T-helper 1 cell treated with Interleukin-12 subunit alpha and Interleukin-12 subunit beta and Interleukin-4 antibody, amounts not matched to agents 30 μg/mL and 1 μg/mL, for 36 hours (primary cell): ENCODE measurements around the gene LCP1.
A peak's percentile ranks its signal among the peaks of the same experiment; 100 is the strongest.

Experiments used
- H3K27ac Mint-ChIP-seq: one replicate; pipeline ENCODE4 v1.8.0; 2021; ENCODE audit warnings: mild to moderate bottlenecking, mixed read lengths
- H3K27me3 Mint-ChIP-seq: one replicate; pipeline ENCODE4 v1.8.0; 2021; ENCODE audit warnings: low read depth, mixed read lengths
- H3K36me3 Mint-ChIP-seq: one replicate; pipeline ENCODE4 v1.8.0; 2021; ENCODE audit warnings: low read depth, mixed read lengths
- H3K4me1 Mint-ChIP-seq: one replicate; pipeline ENCODE4 v1.8.0; 2021; ENCODE audit warnings: low read depth, mixed read lengths
- H3K4me3 Mint-ChIP-seq: one replicate; pipeline ENCODE4 v1.8.0; 2021; ENCODE audit warnings: mild to moderate bottlenecking, moderate library complexity, mixed read lengths
- H3K9me3 Mint-ChIP-seq: one replicate; pipeline ENCODE4 v1.8.0; 2021; ENCODE audit warnings: mixed read lengths

The LCP1 gene

GRCh38 chr13:46158983-46159382 is 23.0 kb downstream of the LCP1 start:
- no peaks in the 10 kb centered on the region for H3K9me3 Mint-ChIP-seq
- peaks cover 58% of the 10 kb centered on the region for H3K36me3 Mint-ChIP-seq
- no peak overlapping the region for H3K4me3 Mint-ChIP-seq
- peaks cover 46% of the 10 kb centered on the region for H3K4me1 Mint-ChIP-seq
- H3K27ac Mint-ChIP-seq = peak overlapping the region; percentile 92
- no peaks in the 10 kb centered on the region for H3K27me3 Mint-ChIP-seq

GRCh38 chr13:46158222-46158621 is 23.8 kb downstream of the LCP1 start:
- H3K4me1 Mint-ChIP-seq = peaks cover 47% of the 10 kb centered on the region
- no peak overlapping the region for H3K4me3 Mint-ChIP-seq
- H3K9me3 Mint-ChIP-seq = no peaks in the 10 kb centered on the region
- H3K27me3 Mint-ChIP-seq = no peaks in the 10 kb centered on the region
- H3K36me3 Mint-ChIP-seq = peaks cover 62% of the 10 kb centered on the region
- no peak overlapping the region for H3K27ac Mint-ChIP-seq

- Mint-ChIP-seq H3K27ac (no peak overlapping the region), H3K9me3 (no peaks in the 10 kb centered on the region), H3K4me1 (peaks cover 32% of the 10 kb centered on the region), H3K4me3 (no peak overlapping the region), H3K27me3 (no peaks in the 10 kb centered on the region), H3K36me3 (peaks cover 74% of the 10 kb centered on the region)
These were observed 27.7 kb downstream of the LCP1 start for GRCh38 chr13:46154136-46154801.

DNA sequence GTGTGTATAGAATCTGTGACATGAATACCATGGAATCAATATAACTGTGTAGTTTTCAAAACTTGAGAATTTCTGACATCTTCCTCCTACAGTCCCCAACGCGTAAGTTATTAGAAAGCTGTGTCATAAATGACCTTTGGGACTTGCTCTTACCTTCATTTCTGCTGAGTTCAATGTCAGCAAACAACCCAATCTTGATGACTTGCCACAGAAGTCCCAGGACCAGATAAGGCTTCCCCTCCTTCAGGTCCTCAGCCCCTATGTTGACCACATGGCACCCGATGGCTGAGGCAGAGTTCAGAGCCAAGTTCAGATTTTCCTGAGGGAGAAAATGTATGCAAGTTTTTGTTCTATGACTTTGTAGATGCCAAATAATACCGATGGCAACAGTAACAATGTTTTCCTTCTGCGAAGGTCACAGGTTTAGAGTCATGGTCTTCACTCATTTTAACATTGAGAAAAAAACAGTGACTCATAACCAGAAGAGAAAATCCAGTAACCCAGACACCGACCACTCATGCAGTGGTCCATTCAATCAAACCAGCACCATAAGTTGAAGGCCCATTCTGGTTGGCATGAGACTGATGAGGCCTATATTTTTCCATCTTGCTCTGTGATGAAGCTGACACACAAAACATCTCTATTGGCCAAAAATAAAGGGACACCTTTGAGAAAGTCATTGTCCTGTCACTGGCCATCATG is 29.2 kb downstream of the LCP1 start:
- peak overlapping the region; percentile 52 for H3K27ac Mint-ChIP-seq
- peaks cover 27% of the 10 kb centered on the region for H3K4me1 Mint-ChIP-seq
- no peak overlapping the region for H3K4me3 Mint-ChIP-seq
- H3K27me3 Mint-ChIP-seq = no peaks in the 10 kb centered on the region
- peaks cover 66% of the 10 kb centered on the region for H3K36me3 Mint-ChIP-seq
- no peaks in the 10 kb centered on the region for H3K9me3 Mint-ChIP-seq

DNA sequence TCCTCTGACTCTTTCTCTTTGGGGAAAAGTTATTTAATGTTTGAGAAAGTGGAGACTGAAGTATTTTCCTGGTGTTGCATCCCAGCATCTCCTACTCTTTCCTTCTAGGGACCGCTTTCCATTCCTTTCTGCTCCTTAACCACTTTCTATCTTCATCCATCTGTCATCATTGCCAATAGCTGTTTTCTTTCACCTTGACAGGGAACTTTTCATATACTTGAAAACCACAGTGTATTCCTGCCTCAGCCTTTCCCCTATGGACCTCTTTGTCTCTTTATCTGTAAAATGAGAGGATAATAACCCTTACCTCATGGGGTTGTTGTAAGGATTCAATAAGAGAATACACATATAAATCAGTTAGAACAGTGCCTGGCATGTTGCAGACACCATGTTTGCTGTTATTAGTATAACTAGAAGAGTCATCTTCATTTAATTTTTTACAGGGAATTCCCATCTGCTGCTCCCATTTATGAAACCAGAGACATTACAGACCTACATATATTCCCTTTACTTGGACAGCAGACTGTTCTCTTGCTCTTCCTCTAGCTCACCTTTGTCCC is 31.8 kb downstream of the LCP1 start:
- Mint-ChIP-seq H3K4me1 (peaks cover 25% of the 10 kb centered on the region), H3K9me3 (no peaks in the 10 kb centered on the region), H3K27ac (peak overlapping the region; percentile 12), H3K27me3 (no peaks in the 10 kb centered on the region), H3K36me3 (peaks cover 72% of the 10 kb centered on the region), H3K4me3 (no peak overlapping the region)

DNA sequence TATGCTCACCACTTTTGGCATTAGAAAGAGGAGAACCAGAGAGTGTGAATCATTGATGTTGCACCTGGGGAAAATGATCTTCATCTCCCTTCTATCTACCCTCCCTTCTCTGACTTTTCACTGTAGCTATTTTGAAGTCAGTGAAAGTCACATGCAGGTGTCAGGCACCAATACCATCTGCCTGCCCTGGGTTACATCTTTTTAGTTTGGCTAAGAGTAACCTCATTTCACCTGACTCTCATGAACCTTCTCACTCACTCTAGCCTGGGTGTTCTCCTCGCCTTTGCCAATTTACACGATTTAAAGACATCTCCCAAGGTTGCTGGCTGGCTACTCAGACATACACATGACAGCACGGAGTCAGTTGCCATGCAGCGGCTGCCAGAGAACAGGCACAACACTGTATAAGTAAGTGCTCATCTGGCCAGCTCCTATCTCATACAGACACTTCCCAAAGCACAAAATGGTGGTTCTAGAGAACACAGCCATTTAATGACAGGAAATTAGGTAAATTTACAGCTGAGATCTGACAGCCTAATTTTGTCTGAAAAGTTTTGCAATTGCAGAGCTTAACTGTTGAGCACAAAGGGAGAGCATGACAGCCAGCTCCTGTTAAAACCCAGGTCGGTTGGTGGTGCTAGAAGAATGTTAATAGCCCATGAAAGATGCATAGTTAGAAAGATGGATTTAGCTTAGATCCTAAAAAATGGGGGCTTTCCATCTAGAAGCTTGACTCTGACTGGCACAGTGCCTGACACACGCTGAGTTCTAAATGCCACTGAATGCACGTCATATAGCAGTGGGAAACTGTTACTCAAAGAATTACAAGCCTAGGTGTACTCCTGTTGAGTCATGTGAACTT is 32.5 kb downstream of the LCP1 start:
- Mint-ChIP-seq H3K27me3 (no peaks in the 10 kb centered on the region), H3K4me3 (no peak overlapping the region), H3K27ac (peak overlapping the region; percentile 33), H3K36me3 (peaks cover 72% of the 10 kb centered on the region), H3K9me3 (no peaks in the 10 kb centered on the region), H3K4me1 (peaks cover 25% of the 10 kb centered on the region)

DNA sequence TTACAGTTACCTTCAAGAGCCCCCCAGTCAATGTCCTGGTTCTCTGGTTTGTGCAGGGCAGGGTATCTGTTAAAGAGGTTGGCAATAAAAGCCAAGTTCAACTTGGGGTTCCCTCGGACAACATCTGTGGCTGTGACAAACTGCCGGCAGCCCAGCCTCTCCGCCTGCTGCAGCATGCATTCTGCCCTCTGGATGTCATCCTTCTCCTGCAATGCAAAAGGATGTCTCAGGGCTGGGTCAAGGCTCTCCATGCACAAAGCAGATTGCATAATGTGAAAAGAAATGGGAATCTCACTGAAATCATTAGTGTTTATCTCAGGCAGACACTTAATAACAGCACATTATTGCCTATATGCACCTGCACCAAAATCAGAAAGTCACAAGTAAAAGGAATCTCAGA is 35.1 kb downstream of the LCP1 start:
- Mint-ChIP-seq H3K36me3 (peaks cover 65% of the 10 kb centered on the region), H3K27me3 (no peaks in the 10 kb centered on the region), H3K9me3 (no peaks in the 10 kb centered on the region), H3K27ac (no peak overlapping the region), H3K4me3 (no peak overlapping the region), H3K4me1 (peaks cover 19% of the 10 kb centered on the region)

DNA sequence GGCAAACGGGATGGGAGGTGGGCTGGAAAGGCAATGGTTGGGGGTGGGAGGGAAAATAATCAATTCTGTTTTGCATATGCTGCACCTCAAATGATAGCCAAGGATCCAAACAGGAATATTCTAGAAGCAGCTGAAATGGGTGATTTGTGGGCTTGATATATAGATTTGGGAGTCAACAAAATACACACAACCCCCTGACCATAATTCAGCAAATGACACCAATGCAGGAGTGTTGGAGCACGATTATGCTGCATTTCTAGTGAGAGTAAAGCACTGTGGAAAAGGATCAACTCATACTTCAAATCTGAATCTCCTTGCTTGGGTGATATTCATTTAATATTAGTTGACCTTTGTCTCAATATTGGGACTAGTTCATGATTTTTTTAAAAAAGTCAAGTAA is 36.0 kb downstream of the LCP1 start:
- H3K4me3 Mint-ChIP-seq = no peak overlapping the region
- no peaks in the 10 kb centered on the region for H3K27me3 Mint-ChIP-seq
- H3K4me1 Mint-ChIP-seq = peaks cover 21% of the 10 kb centered on the region
- no peak overlapping the region for H3K27ac Mint-ChIP-seq
- no peaks in the 10 kb centered on the region for H3K9me3 Mint-ChIP-seq
- H3K36me3 Mint-ChIP-seq = peaks cover 64% of the 10 kb centered on the region

- no peak overlapping the region for H3K27ac Mint-ChIP-seq
- peaks cover 63% of the 10 kb centered on the region for H3K36me3 Mint-ChIP-seq
- H3K27me3 Mint-ChIP-seq = no peaks in the 10 kb centered on the region
- peaks cover 21% of the 10 kb centered on the region for H3K4me1 Mint-ChIP-seq
- H3K4me3 Mint-ChIP-seq = no peak overlapping the region
- H3K9me3 Mint-ChIP-seq = no peaks in the 10 kb centered on the region
These were observed 36.8 kb downstream of the LCP1 start for GRCh38 chr13:46145135-46145534.

- H3K9me3 Mint-ChIP-seq = no peaks in the 10 kb centered on the region
- H3K4me1 Mint-ChIP-seq = peaks cover 19% of the 10 kb centered on the region
- no peak overlapping the region for H3K4me3 Mint-ChIP-seq
- H3K36me3 Mint-ChIP-seq = peaks cover 65% of the 10 kb centered on the region
- H3K27ac Mint-ChIP-seq = no peak overlapping the region
- H3K27me3 Mint-ChIP-seq = no peaks in the 10 kb centered on the region
These were observed 38.7 kb downstream of the LCP1 start for GRCh38 chr13:46143184-46143701.

GRCh38 chr13:46142776-46143175 is 39.2 kb downstream of the LCP1 start:
- no peaks in the 10 kb centered on the region for H3K9me3 Mint-ChIP-seq
- H3K36me3 Mint-ChIP-seq = peaks cover 66% of the 10 kb centered on the region
- H3K27me3 Mint-ChIP-seq = no peaks in the 10 kb centered on the region
- H3K4me3 Mint-ChIP-seq = no peak overlapping the region
- peaks cover 22% of the 10 kb centered on the region for H3K4me1 Mint-ChIP-seq
- no peak overlapping the region for H3K27ac Mint-ChIP-seq

DNA sequence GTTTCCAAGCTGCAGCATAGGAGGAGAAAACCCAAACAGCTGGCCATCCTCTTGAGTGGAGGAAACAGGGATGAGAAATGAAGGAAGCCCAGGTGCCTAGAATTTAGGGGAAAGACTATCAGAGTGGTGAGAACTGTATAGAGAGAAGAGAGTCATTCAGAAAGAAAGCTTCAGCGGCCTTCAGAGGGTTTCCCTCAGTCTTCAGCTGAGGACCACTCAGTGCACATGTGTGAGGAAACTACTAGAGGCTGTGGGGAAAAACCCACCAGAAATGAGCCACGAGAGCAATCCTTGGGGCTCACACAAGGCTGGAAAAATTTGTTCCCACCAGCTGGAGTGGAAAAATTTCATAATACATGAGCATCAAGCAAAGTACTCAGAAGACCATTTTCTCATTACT is 41.9 kb downstream of the LCP1 start:
- Mint-ChIP-seq H3K9me3 (no peaks in the 10 kb centered on the region), H3K4me3 (no peak overlapping the region), H3K4me1 (peaks cover 26% of the 10 kb centered on the region), H3K36me3 (peaks cover 69% of the 10 kb centered on the region), H3K27me3 (no peaks in the 10 kb centered on the region), H3K27ac (peak overlapping the region; percentile 44)

DNA sequence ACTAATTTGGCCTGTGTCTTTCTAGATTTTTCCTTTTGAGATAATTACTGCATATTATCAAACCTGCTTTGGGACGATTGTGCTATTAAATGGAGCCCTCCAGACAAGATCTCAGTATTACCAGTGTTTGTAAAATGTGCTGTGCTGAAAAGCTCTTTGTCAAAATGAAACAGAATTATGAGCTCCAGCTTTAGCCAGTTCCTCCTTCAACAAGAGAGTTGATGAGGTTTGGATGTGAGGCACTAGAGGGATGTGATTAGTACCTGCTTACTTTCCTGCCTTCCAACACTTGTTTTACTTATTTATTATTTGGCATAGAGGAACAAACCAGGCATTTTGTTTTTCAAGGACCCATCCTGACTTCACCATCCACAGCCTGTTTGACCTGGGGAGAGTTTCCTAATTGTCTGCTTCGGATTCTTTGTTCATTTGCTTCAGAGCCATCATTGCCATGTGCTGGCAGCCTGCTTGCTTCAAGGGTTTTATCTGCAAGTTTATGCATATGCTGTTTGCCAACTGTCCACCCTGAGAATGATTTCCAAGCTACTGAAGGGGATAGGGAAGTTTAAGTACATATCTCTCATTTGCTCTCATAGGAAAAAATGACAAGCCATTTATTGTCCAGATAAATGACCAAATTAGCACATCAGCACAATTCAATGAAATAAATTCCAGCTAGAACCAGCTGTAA is 44.2 kb downstream of the LCP1 start:
- no peaks in the 10 kb centered on the region for H3K27me3 Mint-ChIP-seq
- H3K4me3 Mint-ChIP-seq = no peak overlapping the region
- H3K9me3 Mint-ChIP-seq = no peaks in the 10 kb centered on the region
- peak overlapping the region; percentile 18 for H3K27ac Mint-ChIP-seq
- peaks cover 23% of the 10 kb centered on the region for H3K4me1 Mint-ChIP-seq
- peaks cover 67% of the 10 kb centered on the region for H3K36me3 Mint-ChIP-seq

GRCh38 chr13:46136688-46137087 is 45.3 kb downstream of the LCP1 start:
- Mint-ChIP-seq H3K27ac (no peak overlapping the region), H3K4me3 (no peak overlapping the region), H3K36me3 (peaks cover 72% of the 10 kb centered on the region), H3K9me3 (no peaks in the 10 kb centered on the region), H3K4me1 (peaks cover 29% of the 10 kb centered on the region), H3K27me3 (no peaks in the 10 kb centered on the region)
